Coronary artery (tissue), 2 donors: ENCODE data around the gene CNNM1.

Experiments
- DNase-seq: peaks from one replicate; pipeline ENCODE4 v3.0.0-alpha.2; 2017; ENCODE audit warnings: low spot score
- H3K27ac ChIP-seq, 2 donors: fragments of 200-600 bp; sonication (generic); one replicate each; pipeline ENCODE4 v1.5.1; 2016 to 2019
- H3K4me3 ChIP-seq: fragments of 200-600 bp; sonication (generic); 2 replicates; pipeline ENCODE4 v1.5.1; 2016; ENCODE audit warnings: mild to moderate bottlenecking, moderate library complexity
- CTCF ChIP-seq: fragments of 200-600 bp; sonication (generic); IDR thresholded peaks from one replicate; pipeline ENCODE4 v1.5.1; 2019; ENCODE audit warnings: antibody characterized with exemption

Gene CNNM1

GRCh38 chr10:99297033-99297432 is 32.1 kb upstream of the CNNM1 start:
- TF ChIP-seq CTCF, result no peak
- Histone ChIP-seq H3K4me3 (no peak overlapping the region), H3K27ac (no peak overlapping the region)
- no peak for DNase-seq

- no peak overlapping the region for H3K4me3 ChIP-seq
- no peak overlapping the region for H3K27ac ChIP-seq
- DNase-seq, result no peak
- TF ChIP-seq CTCF, result no peak
Observed at GRCh38 chr10:99303899-99304861, 25.0 kb upstream of the CNNM1 start.

- no peak overlapping the region for H3K4me3 ChIP-seq
Observed at GRCh38 chr10:99304862-99305229, 24.3 kb upstream of the CNNM1 start.

GRCh38 chr10:99312501-99312900 is 16.7 kb upstream of the CNNM1 start:
- DNase-seq, result no peak
- Histone ChIP-seq H3K4me3 (no peak overlapping the region), H3K27ac (no peak overlapping the region)
- TF ChIP-seq CTCF, result no peak

More at GRCh38 chr10:99304862-99305229, 24.3 kb upstream of the CNNM1 start:
- H3K27ac ChIP-seq, result no peak overlapping the region
- DNase-seq, result no peak
- TF ChIP-seq CTCF, result no peak

- DNase-seq, result no peak
- no peak overlapping the region for H3K27ac ChIP-seq
Observed at GRCh38 chr10:99315853-99316252, 13.3 kb upstream of the CNNM1 start.

GRCh38 chr10:99316374-99316773 is 12.8 kb upstream of the CNNM1 start:
- Histone ChIP-seq H3K4me3 (no peak overlapping the region), H3K27ac (no peak overlapping the region)
- no peak for DNase-seq
- TF ChIP-seq CTCF, result no peak

More at GRCh38 chr10:99315853-99316252, 13.3 kb upstream of the CNNM1 start:
- TF ChIP-seq CTCF, result no peak
- H3K4me3 ChIP-seq, result no peak overlapping the region

GRCh38 chr10:99318048-99318447 is 11.1 kb upstream of the CNNM1 start:
- TF ChIP-seq CTCF, result no peak
- no peak overlapping the region for H3K4me3 ChIP-seq
- no peak overlapping the region for H3K27ac ChIP-seq

More at GRCh38 chr10:99318048-99318447, 11.1 kb upstream of the CNNM1 start:
- DNase-seq, result no peak
